ENCODE data around the gene CDH23. TPM values are rescaled to one million over a fixed set of nuclear protein-coding genes. Genes with fewer than 3 reads are reported as not detected.

CDH23 gene
- polyA plus RNA-seq, 2 of the 4 experiments (the other 2 are of a cell fraction) = 1.1 to 2.3 TPM

DNA sequence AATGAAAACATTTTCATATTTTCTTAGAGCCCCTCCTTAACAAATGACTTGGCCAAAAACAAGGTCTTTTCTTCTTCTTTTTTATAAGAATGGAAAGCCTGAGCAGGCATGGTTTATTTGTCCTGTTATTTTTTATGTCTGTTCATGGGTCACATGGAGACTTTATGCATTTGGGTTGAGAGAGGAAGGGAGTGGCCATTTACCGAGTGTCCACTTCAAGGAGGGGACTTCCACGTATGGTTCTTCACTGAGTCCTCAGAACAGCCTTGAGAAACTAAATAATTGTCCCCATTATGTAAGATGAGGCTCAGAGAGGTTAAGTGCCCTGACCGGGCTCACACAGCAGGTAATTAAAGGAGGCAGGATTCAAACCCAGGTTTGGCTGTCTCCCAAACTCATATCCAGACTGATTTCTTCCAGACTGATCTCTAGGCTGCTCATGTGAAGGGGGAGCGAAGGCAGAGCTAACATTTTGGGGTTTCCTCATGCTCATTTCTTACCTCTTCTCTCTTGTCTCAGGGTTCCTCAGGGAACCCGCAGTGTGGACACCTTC is 82.2 kb downstream of the CDH23 start:
- TF ChIP-seq ELK1 (IDR thresholded peaks at IDR 0.05; ENCODE audit: low read depth, low read length) (no peak), FOSL2 (IDR thresholded peaks at IDR 0.05) (no peak), FOSL2 (CRISPR knock-in tag; IDR thresholded peaks at IDR 0.05) (no peak), KDM5A (IDR thresholded peaks at IDR 0.05) (no peak), NR3C1 (IDR thresholded peaks at IDR 0.05) (no peak), PBX3 (IDR thresholded peaks at IDR 0.05) (no peak), BHLHE40 (IDR thresholded peaks at IDR 0.05; ENCODE audit: low read depth, low read length) (no peak), ZC3H11A (IDR thresholded peaks at IDR 0.05) (no peak), JUN (IDR thresholded peaks at IDR 0.05) (no peak), SREBF2 (IDR thresholded peaks at IDR 0.05) (no peak), CHD2 (IDR thresholded peaks at IDR 0.05; ENCODE audit: low read length, partially characterized antibody) (no peak)
- TF ChIP-seq, protein P1, sequence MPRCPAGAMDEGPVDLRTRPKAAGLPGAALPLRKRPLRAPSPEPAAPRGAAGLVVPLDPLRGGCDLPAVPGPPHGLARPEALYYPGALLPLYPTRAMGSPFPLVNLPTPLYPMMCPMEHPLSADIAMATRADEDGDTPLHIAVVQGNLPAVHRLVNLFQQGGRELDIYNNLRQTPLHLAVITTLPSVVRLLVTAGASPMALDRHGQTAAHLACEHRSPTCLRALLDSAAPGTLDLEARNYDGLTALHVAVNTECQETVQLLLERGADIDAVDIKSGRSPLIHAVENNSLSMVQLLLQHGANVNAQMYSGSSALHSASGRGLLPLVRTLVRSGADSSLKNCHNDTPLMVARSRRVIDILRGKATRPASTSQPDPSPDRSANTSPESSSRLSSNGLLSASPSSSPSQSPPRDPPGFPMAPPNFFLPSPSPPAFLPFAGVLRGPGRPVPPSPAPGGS (IDR thresholded peaks at IDR 0.05) = no peak
- no peak for DNase-seq (ENCODE audit: low read depth in 1 of 2, low spot score in 1 of 2)
- no peak for FAIRE-seq
- ChIA-PET CTCF (no interaction called here), POLR2A (no interaction called here)
- Histone ChIP-seq H3K27ac (no peak overlapping the region), H3K9me3 (no peaks in the 10 kb centered on the region), H3K4me3 (no peak overlapping the region), H3K4me2 (no peak overlapping the region), H3K4me1 (no peaks in the 10 kb centered on the region)
- no peak for ATAC-seq
- 12% methylated on average over 5 of the region's 5 CpGs for WGBS (ENCODE audit: missing lambda C conversion rate)

DNA sequence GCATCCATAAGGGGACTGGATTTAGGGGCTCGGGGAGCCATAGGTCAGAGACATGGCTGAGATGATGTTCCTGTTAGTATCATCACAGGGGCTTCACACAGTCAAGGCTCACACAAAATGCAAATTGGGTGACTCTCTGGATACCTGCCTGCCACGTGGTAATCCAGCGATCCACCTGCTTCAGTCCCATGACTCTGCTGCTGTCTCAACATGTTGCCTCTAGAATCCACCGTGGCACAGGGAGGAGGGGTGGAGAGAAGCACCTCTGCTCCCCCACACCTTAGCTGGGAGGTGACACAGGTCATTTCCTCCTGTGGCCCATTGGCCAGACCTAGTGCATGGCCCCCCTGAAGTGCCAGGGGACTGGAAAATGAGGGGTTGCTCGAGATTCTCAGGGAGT is 83.1 kb downstream of the CDH23 start:
- Histone ChIP-seq H3K27ac (no peak overlapping the region), H3K4me1 (no peaks in the 10 kb centered on the region), H3K4me3 (no peak overlapping the region), H3K4me2 (no peak overlapping the region), H3K9me3 (no peaks in the 10 kb centered on the region)
- WGBS (ENCODE audit: missing lambda C conversion rate) = 5% methylated on average over 5 of the region's 5 CpGs
- CTCF ChIA-PET = interaction anchor here (1.2 kb wide), 1 partner anchor 21 kb away, joined by 3 read pairs; no protein-coding TSS in a partner anchor
- ATAC-seq (no peak), FAIRE-seq (no peak), DNase-seq (ENCODE audit: low read depth in 1 of 2, low spot score in 1 of 2) (no peak)
- POLR2A ChIA-PET = no interaction called here
- TF ChIP-seq, protein P2, sequence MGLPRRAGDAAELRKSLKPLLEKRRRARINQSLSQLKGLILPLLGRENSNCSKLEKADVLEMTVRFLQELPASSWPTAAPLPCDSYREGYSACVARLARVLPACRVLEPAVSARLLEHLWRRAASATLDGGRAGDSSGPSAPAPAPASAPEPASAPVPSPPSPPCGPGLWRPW (IDR thresholded peaks at IDR 0.05) = no peak
- TF ChIP-seq, protein P3, sequence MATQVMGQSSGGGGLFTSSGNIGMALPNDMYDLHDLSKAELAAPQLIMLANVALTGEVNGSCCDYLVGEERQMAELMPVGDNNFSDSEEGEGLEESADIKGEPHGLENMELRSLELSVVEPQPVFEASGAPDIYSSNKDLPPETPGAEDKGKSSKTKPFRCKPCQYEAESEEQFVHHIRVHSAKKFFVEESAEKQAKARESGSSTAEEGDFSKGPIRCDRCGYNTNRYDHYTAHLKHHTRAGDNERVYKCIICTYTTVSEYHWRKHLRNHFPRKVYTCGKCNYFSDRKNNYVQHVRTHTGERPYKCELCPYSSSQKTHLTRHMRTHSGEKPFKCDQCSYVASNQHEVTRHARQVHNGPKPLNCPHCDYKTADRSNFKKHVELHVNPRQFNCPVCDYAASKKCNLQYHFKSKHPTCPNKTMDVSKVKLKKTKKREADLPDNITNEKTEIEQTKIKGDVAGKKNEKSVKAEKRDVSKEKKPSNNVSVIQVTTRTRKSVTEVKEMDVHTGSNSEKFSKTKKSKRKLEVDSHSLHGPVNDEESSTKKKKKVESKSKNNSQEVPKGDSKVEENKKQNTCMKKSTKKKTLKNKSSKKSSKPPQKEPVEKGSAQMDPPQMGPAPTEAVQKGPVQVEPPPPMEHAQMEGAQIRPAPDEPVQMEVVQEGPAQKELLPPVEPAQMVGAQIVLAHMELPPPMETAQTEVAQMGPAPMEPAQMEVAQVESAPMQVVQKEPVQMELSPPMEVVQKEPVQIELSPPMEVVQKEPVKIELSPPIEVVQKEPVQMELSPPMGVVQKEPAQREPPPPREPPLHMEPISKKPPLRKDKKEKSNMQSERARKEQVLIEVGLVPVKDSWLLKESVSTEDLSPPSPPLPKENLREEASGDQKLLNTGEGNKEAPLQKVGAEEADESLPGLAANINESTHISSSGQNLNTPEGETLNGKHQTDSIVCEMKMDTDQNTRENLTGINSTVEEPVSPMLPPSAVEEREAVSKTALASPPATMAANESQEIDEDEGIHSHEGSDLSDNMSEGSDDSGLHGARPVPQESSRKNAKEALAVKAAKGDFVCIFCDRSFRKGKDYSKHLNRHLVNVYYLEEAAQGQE (IDR thresholded peaks at IDR 0.05) = no peak
- TF ChIP-seq RNF2 (IDR thresholded peaks at IDR 0.05; ENCODE audit: borderline replicate concordance, low read depth) (no peak), EHMT2 (IDR thresholded peaks at IDR 0.05; ENCODE audit: low read depth) (no peak), POLR2A (IDR thresholded peaks at IDR 0.05; ENCODE audit: low read length) (no peak), KDM1A (IDR thresholded peaks at IDR 0.05; ENCODE audit: low read depth) (no peak), PHF8 (IDR thresholded peaks at IDR 0.05; ENCODE audit: borderline replicate concordance, low read depth) (no peak), HEYL (CRISPR knock-in tag; IDR thresholded peaks at IDR 0.05) (no peak), HDAC2 (IDR thresholded peaks at IDR 0.05) (no peak), EHF (CRISPR knock-in tag; IDR thresholded peaks at IDR 0.05) (no peak), RCOR1 (IDR thresholded peaks at IDR 0.05; ENCODE audit: low read depth, low read length) (no peak), RFX5 (IDR thresholded peaks at IDR 0.05) (no peak), USF2 (IDR thresholded peaks at IDR 0.05) (no peak), CBX8 (IDR thresholded peaks at IDR 0.05) (no peak), MAZ (IDR thresholded peaks at IDR 0.05; ENCODE audit: borderline replicate concordance, low read depth, low read length) (no peak), JUN (IDR thresholded peaks at IDR 0.05) (no peak), MAFK (IDR thresholded peaks at IDR 0.05; ENCODE audit: partially characterized antibody) (no peak), TP53 (CRISPR knock-in tag; IDR thresholded peaks at IDR 0.05) (no peak)
- TF ChIP-seq, protein P4, sequence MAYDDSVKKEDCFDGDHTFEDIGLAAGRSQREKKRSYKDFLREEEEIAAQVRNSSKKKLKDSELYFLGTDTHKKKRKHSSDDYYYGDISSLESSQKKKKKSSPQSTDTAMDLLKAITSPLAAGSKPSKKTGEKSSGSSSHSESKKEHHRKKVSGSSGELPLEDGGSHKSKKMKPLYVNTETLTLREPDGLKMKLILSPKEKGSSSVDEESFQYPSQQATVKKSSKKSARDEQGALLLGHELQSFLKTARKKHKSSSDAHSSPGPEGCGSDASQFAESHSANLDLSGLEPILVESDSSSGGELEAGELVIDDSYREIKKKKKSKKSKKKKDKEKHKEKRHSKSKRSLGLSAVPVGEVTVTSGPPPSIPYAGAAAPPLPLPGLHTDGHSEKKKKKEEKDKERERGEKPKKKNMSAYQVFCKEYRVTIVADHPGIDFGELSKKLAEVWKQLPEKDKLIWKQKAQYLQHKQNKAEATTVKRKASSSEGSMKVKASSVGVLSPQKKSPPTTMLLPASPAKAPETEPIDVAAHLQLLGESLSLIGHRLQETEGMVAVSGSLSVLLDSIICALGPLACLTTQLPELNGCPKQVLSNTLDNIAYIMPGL (CRISPR knock-in tag; IDR thresholded peaks at IDR 0.05; ENCODE audit: borderline replicate concordance) = no peak

All from A549 (cell line).